ENCODE data around the gene MEX3C. TPM values are rescaled to one million over a fixed set of nuclear protein-coding genes. Genes with fewer than 3 reads are reported as not detected.

The MEX3C gene
- total RNA-seq, 6 donors from 2014 or later = 12.2 to 30.7 (median 19.2) TPM

DNA sequence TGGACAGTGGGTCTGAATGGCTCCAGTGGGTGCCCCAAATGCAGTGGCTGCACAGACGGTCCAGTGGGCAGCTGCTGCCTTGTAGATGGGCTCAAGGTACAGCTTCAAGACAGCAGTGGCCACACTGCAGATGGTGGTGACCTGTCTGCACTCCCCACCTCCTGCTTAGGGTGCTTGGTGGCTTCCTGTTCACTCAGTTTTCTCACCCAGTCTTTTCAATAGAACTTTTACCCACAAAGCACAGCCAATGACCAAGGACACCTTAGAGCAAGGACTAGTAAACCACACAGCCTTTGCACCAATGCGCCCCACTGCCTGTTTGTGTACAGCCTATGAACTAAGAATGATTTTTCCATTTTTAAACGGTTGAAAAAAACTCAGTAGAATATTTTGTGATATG, 34.9 kb downstream of the MEX3C start:
- no peaks in the 10 kb centered on the region for H3K9me3 ChIP-seq
- H3K27ac ChIP-seq = no peak overlapping the region
- DNase-seq = no peak
- H3K36me3 ChIP-seq = no peaks in the 10 kb centered on the region
- ATAC-seq (ENCODE audit: low FRiP score in 2 of 2) = no peak
- TF ChIP-seq POLR2A (IDR thresholded peaks at IDR 0.05) (no peak), EP300 (IDR thresholded peaks at IDR 0.05) (no peak), POLR2AphosphoS5 (IDR thresholded peaks at IDR 0.05) (no peak), CTCF (IDR thresholded peaks at IDR 0.05) (no peak)
- H3K4me3 ChIP-seq = no peak overlapping the region
- WGBS, 2 donors = 80 to 92% methylated on average over 2 to 3 of the region's 3 CpGs
- H3K27me3 ChIP-seq = no peaks in the 10 kb centered on the region
- no peaks in the 10 kb centered on the region for H3K4me1 ChIP-seq

GRCh38 chr18:51160646-51161045, 36.8 kb downstream of the MEX3C start:
- Histone ChIP-seq H3K27ac (no peak overlapping the region), H3K4me1 (no peaks in the 10 kb centered on the region), H3K36me3 (no peaks in the 10 kb centered on the region), H3K9me3 (no peaks in the 10 kb centered on the region), H3K27me3 (no peaks in the 10 kb centered on the region), H3K4me3 (no peak overlapping the region)
- ATAC-seq (ENCODE audit: low FRiP score in 2 of 2) (no peak), DNase-seq (no peak)
- WGBS, 2 donors = 91 to 100% methylated on average over 4 to 5 of the region's 5 CpGs
- no peak for TF ChIP-seq CTCF (IDR thresholded peaks at IDR 0.05)

DNA sequence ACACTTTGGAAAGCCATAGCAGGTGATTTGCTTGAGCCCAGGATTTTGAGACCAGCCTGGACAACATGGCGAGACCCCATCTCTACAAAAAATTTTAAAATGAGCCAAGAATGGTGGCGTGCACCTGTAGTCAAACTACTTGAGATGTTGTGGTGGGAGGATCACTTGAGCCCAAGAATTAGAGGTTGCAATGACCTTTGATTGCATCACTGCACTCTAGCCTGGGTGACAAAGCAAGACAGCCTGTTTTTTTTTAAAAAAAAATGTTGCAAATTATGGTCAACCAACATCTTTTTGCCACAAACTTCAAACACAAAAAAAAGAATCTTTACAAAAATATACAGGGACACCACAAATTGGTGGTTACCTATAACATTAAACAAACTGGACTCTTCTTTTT, 40.3 kb downstream of the MEX3C start:
- Histone ChIP-seq H3K9me3 (no peaks in the 10 kb centered on the region), H3K4me1 (no peaks in the 10 kb centered on the region), H3K4me3 (no peak overlapping the region), H3K27ac (no peak overlapping the region), H3K27me3 (no peaks in the 10 kb centered on the region), H3K36me3 (no peaks in the 10 kb centered on the region)
- 88 to 97% methylated on average over 2 of the region's 2 CpGs for WGBS, 2 donors
- no peak for DNase-seq
- ATAC-seq (ENCODE audit: low FRiP score in 2 of 2) = no peak
- TF ChIP-seq EP300 (IDR thresholded peaks at IDR 0.05) (no peak), CTCF (IDR thresholded peaks at IDR 0.05) (no peak), POLR2A (IDR thresholded peaks at IDR 0.05) (no peak), POLR2AphosphoS5 (IDR thresholded peaks at IDR 0.05) (no peak)

DNA sequence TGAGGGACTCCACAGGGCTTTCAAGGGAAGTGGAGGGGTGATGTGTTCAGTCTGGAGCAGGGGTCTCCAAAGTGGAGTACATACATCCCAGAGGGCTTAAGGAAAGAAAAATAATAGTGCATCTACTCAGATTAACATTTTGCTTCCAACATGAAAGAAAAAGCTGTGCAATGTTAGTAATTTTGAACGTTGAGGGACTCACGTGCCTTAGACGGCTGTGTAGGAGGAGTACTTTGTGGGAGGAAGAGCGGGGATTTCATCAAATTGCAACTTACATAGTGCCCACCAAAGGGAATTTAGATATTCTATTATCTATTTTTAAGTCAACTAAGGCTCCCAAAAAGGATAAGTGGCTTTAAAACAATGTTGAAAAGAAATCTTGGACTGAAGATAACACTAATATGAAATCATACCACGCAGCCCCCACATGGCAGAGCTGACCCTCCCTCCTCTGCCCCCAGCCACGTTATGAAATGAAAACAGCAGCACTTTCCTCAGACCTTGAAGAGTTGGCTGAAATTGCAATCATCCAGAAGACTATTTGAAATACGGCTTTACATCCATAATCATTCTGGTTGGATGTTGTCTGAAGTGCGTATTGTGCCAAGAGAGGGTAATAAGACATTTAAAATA, 42.9 kb downstream of the MEX3C start:
- Histone ChIP-seq H3K9me3 (no peaks in the 10 kb centered on the region), H3K27ac (no peak overlapping the region), H3K36me3 (no peaks in the 10 kb centered on the region), H3K4me1 (no peaks in the 10 kb centered on the region), H3K4me3 (no peak overlapping the region), H3K27me3 (no peaks in the 10 kb centered on the region)
- ATAC-seq (ENCODE audit: low FRiP score in 2 of 2) (no peak), DNase-seq (no peak)
- WGBS, 2 donors = 61 to 66% methylated on average over 8 of the region's 8 CpGs
- TF ChIP-seq CTCF (IDR thresholded peaks at IDR 0.05) (no peak), POLR2A (IDR thresholded peaks at IDR 0.05) (no peak)

- Histone ChIP-seq H3K27ac (peak overlapping the region in 1 of 4 donors; percentile 46), H3K27me3 (no peaks in the 10 kb centered on the region), H3K4me1 (no peaks in the 10 kb centered on the region), H3K9me3 (no peaks in the 10 kb centered on the region), H3K36me3 (no peaks in the 10 kb centered on the region), H3K4me3 (peak overlapping the region in 1 of 4 donors; percentile 18)
- 48 to 66% methylated on average over 11 to 19 of the region's 19 CpGs for WGBS, 2 donors
- ATAC-seq (ENCODE audit: low FRiP score in 2 of 2) = peak; percentile 42 to 50
- DNase-seq = peak in 1 of 2 donors; percentile 75
- TF ChIP-seq POLR2AphosphoS5 (IDR thresholded peaks at IDR 0.05) (no peak), POLR2A (IDR thresholded peaks at IDR 0.05) (no peak), CTCF (IDR thresholded peaks at IDR 0.05) (no peak), EP300 (IDR thresholded peaks at IDR 0.05) (no peak)
These were observed 43.7 kb downstream of the MEX3C start for GRCh38 chr18:51153659-51154371.

Data from upper lobe of left lung (tissue), 6 donors.